GM19193 (cell line): ENCODE results near the gene CDH4.

Experiments used
- POLR2A ChIP-seq: IDR thresholded peaks from 4 replicates; pipeline ENCODE4 v1.6.1; 2011; ENCODE audit not compliant: insufficient read depth, insufficient read length; ENCODE audit errors: extremely low read depth

The CDH4 gene

DNA sequence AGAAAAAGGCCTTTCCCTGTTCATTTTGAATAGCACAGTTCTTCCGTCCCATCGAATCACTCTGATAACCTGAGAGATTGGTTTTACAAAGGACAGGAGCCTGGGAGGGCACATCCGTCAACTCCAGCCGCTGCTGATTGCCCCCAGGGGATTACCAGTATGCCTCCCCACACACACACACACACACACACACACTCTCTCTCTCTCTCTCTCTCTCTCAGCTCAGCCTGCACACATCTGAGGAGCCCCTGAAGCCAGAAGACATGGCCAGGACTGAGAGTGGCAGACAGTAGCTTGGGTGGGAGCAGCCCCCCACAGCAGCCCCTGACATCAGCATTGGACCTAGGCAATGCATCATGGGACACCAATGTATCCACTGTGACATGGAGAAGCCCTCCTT, 13.2 kb upstream of the CDH4 start:
- TF ChIP-seq POLR2A: no peak

DNA sequence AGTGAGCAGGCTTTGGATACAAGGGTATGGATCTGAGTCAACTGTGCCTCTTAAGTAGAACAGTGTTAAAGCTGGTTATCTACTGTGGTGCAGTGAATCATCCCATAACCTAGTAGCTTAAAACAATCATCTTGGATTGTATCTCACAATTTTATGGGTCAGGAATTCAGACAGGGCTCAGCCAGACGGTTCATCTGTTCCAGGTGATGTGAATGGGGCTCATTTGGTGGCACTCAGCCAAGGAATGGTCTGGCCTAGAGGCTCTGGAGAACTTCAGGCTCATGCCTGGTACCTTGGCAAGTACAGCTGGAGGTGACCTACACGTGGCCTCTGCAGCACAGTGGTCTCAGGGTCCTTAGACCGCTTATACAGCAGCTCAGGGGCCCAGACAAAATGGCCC, 11.2 kb upstream of the CDH4 start:
- no peak for TF ChIP-seq POLR2A

DNA sequence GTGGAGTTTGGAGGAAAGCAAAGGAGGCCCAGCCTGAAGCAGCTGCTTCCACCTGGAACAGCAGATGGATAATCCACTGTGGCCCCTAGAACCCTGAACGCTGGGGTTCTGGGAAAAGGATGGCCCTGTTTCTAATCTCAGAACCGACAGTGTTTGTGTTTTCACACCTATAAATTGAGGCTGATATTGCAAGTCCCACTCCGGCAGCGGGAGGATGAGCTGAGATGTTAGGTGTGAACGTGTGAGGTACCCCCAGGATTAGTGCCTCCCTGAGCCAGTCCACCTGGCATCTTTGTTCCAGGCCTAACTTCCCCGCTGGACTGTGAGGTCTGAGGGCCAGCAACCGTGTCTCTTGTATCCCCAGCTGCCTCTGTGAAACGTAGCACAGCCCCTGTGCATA, 7.8 kb upstream of the CDH4 start:
- no peak for TF ChIP-seq POLR2A

DNA sequence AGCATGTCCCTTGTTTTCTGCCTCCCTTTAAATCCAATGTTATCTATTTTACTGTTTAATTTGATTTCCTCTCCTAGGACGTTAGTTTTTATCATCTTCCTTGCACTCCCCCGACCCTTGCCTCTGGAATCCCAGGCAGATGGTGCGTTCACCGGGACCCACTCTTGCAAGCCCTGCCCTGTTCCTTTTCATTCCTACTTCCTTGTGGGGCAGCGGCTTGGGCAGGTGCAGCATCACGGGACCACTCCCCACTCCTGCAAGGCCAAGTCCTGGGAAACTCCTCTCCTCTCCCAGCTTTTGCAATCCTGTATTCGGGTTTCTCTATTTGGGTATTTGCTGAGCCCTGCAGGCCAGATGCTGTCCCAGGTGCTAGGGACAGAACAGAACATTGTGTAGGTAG, 5.8 kb upstream of the CDH4 start:
- no peak for TF ChIP-seq POLR2A

DNA sequence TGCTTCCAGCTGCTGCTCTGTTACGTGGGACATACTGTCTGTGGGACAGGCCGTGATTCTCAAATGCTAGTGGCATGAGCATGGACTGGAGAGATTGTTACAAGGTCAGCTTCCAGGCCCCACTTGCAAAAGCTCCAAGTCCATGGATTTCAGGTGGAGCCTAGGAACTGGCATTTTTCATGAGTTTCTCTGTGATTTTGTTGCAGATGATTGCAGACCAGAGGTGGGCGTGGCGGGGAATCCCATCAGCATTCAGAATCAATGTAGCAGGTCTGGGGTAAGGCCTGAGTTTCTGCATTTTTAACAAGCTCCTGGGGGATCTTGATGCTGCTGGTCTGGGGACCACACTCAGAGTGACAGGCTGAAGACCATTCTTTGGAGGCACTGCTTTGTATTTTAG, 2.4 kb upstream of the CDH4 start:
- TF ChIP-seq POLR2A: no peak

DNA sequence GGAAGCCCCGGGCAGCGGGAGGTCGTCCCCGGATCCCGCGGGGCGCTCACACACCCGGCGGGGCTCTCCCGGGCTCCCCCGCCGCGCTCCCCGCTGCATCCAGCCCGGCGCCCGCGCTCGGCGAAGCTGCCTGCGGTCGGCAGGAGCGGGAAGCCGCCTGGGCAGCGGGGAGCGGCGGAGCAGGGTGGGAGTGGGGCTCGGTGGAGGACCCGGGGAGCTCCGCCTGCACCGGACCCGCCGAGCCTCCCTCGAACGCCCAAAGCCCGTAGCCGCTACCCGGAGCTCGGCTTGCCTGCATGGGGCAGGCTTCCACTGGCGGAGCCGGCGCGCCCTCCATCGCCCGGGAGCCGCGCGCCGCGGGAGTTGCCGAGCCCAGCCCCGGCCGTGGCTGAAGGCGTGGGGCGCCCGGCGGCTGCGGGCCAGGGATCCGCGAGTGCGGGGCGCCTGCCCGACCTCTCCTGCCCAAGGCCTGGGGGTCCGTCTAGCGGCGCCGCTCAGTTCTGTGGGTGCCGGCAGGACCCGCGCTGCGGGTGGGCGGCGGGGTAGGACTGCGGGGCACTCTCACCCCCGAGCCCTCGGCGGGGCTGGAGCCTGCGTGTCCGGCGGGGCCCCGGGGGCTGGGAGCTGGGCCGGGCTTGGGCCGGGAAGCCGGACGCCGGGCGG, 671 bp downstream of the CDH4 start:
- TF ChIP-seq POLR2A: no peak

DNA sequence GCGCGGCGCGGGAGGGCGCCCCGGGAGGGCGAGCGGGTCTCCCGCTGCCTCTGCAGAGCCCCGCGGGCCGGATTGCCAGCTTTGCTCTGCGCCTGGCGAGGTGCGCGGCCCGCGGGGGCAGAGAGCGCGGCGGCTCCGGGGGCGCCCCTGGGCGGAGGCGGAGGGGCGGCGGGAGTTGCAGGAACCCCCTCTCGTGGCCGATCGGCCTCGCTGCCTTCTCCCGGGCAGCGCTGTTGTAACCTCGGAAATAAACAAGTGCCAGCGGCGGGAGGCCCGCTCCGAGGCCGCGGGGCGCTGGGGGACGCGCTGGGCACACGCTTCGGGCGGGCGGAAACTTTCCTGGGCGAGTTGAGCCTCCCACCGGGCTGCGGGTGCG, 1.2 kb downstream of the CDH4 start:
- TF ChIP-seq POLR2A: no peak

DNA sequence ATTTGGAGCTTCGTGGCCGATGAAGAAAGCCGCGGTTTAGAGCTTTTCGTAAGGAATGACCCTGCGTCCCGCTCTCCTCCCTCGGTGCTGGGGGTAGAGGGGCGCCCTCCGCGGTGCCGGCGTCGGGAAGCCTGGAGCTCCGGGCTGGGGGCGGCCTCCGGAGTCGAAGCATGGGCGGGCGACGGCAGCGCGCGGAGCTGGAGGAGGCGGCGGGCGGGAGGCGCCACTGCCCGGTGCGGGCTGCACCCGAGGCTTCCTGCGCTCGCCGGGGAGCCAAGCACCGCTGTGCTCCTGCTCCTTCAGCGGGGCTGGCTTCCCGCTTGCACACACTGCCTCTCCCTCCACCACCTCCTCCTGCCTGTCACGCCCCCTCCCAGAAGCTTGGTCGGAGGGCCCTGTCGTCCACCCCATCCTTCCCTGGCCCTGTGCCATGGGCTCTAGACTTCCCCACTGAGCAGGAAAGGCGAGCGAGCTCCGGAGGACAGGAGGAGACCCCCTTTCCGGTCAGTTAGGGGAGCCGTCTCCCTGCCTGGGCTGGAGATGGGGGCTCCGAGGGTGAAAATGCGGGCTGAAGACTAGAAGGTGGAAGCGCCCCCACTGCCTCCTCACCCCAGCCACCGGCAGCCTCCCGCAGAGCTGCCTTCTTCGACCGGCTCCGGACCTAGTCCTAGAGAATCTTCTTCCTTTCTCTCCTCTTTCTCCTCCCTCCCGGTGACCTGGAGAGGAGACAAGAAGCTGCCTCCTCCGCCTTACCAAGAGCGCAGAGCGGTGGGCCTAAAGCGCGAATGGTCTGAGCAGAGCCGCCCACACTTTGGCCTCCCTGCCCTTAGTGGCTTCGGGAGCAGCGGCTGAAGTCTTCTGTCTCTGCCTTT, 1.8 kb downstream of the CDH4 start:
- TF ChIP-seq POLR2A: no peak

DNA sequence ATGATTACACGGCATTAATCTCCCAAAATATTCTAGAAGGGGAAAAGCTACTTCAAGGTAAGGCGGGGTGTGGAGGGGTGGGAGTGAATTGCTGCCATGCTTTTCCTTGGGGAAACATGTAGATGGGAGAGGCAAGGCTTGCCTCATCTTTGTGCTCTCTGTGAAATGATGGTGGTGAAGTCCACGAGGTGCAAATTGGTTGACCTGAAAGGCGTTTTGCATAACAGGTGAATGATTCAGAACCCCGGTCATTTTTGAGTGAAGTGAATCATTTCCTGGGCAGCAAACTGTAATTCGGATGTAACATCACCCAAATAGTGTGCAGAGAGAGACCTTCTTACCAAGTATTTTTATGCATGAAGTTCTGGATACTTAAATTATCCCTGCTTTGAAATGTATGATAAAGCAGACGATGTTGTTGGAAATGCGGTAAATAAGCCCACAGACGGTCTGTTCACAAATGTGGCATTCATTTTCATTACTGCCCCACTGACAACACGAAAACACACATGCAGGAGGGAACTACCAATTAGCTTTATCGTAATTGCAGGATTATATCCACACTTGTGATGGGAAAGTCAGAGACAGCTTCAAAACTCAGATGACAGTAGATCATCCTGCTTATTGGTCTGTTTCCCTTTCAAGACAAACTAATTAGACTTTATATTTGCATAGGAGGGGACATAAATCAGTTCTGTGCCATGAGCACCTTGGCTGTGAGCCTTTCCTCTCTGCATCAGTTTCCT, 3.0 kb downstream of the CDH4 start:
- TF ChIP-seq POLR2A: no peak

DNA sequence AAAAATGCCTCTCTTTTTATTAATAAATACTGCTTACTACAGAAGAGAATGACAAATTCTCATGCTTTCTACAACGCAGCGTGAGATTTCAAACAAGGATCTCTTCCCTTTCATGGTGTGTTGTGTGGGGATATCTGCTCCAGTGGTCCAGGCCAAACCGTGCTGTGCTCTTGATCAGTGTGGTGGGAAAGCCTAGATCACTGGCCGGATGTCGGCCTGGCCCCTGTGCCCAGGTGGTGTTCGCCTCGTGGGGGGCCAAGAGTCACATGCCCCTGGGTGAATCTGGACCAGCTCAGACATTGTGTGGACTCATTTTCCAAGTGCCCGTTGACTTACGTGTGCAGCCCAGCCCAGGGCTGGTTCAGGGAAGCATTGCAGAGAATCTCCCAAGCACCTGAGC, 4.3 kb downstream of the CDH4 start:
- no peak for TF ChIP-seq POLR2A

DNA sequence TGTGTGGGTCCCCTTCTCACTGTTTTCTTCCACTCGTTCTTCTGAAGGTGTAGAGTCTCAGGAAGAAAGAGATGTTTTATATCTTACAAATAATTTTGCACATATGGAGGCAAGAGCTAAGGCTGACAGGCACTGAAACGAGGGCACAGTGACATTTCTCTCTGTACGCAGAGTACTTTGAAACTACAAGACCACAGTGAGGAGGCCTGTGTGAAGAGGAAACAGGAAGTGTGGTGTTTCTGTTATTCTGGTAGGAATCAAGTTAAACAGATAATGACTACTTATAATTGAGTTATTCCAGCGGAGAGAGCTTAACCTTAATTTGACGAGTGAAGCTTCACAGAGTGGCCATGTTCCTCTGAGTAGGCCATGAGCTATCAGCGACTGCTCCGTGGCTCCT, 4.8 kb downstream of the CDH4 start:
- no peak for TF ChIP-seq POLR2A

DNA sequence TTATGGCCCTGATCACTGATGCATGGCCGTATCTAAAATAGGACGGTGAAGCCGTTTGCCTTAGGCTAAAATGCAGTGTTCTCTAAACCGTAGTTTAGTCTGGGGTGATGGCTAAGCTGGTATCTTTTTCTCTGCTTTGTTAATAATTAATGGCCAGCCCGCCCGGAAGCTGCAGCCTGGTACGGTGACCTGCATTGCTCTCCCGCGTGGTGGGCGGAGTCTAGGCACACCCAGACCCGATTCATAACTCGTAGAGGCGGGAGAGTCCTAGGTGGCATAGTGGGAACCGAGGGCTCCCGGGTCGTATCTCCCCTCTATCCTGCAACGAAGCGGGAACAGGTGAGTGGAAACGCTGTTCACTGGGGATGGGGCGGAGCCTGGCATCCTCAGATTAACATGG, 5.5 kb downstream of the CDH4 start:
- no peak for TF ChIP-seq POLR2A

DNA sequence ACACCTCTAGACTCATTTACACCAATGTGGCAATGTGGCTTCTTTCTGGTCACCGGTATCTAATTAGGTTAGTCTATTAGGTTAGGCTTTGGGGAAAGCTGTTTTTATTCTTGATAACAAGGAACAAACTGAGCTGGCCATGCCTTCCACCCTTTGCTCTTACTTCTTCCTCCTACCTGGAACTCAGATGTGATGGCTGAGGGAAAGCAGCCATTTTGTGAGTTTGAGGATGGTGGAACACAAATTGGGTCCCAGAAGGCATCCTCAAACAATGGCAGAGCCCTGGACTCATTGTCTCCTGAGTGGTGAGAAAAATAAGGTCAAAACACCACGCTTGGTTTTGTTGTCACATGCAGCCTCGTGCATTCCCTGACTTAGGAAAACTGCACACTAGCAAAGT, 7.7 kb downstream of the CDH4 start:
- no peak for TF ChIP-seq POLR2A

DNA sequence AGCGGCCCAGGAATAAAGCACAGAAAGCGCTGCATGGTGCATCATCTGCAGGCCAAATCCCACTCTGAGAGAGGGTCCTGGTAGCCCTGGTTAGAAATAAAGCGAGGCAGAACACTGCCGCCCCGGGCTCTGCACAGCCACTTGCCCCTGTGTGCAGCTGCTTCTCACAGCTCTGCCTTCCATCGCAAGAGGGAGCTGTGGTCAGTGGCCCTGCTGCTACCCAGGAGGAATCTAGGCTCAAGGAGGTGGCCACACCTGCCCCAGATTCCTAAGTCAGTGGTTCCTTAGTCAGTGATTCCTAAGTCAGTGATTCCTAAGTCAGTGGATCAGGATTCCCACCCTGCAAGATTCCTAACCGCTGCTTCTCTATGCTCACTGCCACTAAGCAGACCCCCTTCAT, 8.8 kb downstream of the CDH4 start:
- no peak for TF ChIP-seq POLR2A

DNA sequence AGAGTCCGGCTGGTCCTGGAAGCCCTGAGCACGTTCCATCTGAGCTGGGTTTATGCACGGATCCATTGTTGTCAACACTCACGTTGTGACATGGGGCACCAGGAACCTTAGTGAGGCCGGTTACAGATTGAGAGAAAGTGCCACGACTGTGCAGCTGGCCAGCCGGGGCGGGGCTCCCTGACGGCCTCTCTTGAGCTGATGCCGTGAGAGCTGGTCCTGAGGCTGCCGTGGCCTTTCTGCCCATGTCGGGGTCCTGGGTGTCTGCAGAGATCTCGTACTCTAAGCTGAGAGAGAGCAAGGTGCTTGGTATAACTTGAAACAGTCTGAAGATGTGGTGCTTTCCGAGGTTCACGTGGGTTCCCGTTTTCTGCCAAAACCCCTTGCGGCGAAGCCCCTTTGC, 10.0 kb downstream of the CDH4 start:
- no peak for TF ChIP-seq POLR2A

DNA sequence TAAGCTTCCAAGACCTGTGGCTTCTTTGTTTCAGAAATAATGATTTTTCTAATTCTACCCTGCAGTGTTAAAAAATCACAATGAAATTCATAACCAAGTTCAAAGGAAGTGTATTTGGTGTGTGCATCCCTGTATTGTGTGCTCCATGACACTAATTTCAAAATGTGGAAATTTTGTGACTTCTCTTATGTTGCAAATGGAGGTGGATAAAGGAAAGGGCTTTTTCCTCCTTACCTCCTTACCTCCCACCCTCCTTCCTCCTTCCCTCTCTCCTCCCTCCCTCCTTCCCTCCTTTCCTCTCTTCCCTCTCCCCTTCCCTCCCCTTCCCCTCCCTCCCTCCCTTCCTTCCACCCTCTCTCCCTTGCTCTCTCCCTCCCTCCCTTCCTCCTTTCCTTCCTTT, 10.5 kb downstream of the CDH4 start:
- TF ChIP-seq POLR2A: no peak
